Mucosa of descending colon (tissue), 3 donors: ENCODE data around the gene AACS. TPM values are rescaled to one million over a fixed set of nuclear protein-coding genes. Genes with fewer than 3 reads are reported as not detected.
"Not testable (repeated sequence)": the region's sequence is repeated elsewhere in the genome, so short reads cannot be mapped to it uniquely, and the experiment has no call there.

Experiments
- ATAC-seq: fragments of 200-7000 bp; cut with Tn5 transposase; one replicate; pipeline ENCODE4 v1.9.1; 2020; ENCODE audit warnings: mild to moderate bottlenecking, moderate library complexity
- DNase-seq, 3 donors: peaks; one replicate each; pipeline ENCODE4 v3.0.0-alpha.2; 2020
- H3K36me3 ChIP-seq: fragments of 200-600 bp; one replicate; pipeline ENCODE4 v1.8.0; 2021; ENCODE audit warnings: low read depth, mild to moderate bottlenecking
- H3K4me1 ChIP-seq: fragments of 200-600 bp; one replicate; pipeline ENCODE4 v1.8.0; 2021; ENCODE audit warnings: low read depth, mild to moderate bottlenecking
- H3K4me3 ChIP-seq: fragments of 200-600 bp; one replicate; pipeline ENCODE4 v1.8.0; 2021; ENCODE audit warnings: mild to moderate bottlenecking
- H3K9me3 ChIP-seq: fragments of 200-600 bp; one replicate; pipeline ENCODE4 v1.8.0; 2021; ENCODE audit warnings: mild to moderate bottlenecking
- intact Hi-C, 2 donors: fragments of 100-400 bp; cut with DNase I in 1 of 2; cut with micrococcal nuclease in 1 of 2; formaldehyde crosslinking; loops; one replicate each; pipeline versions ENCODE4 v1.11.0 to v1.11.1; 2022; cut with DNase I, micrococcal nuclease
- total RNA-seq, 3 donors: library from RNA; stranded (reverse); fragmentation: NEBNext Ultra II Directional in 2 of 3; extraction: Animal tissue kit (Norgen Biotek cat#: 25700) in 2 of 3; gene quantifications; one replicate each; pipeline versions ENCODE4 v1.2.1 to v1.2.4, GENCODE V29; 2021 to 2023
- TF ChIP-seq, protein P1 (sequence below): fragments of 200-600 bp; IDR thresholded peaks from one replicate; pipeline ENCODE4 v1.8.0; 2022; ENCODE audit warnings: antibody characterized with exemption, mild to moderate bottlenecking
- donor health status: DM: no; HTN: no; CAD: no; lungs with moderate emphysema.
- donor health status: DM: no; HTN: no; CAD: no.
- donor health status: DM: no; HTN: yes; CAD: no.

AACS gene
- total RNA-seq, 3 donors from 2014 or later: 29.0 to 58.4 (median 39.0) TPM

GRCh38 chr12:125076103-125076502 is 10.9 kb downstream of the AACS start:
- intact Hi-C loops: no loop called here
- Histone ChIP-seq H3K36me3 (no peaks in the 10 kb centered on the region), H3K4me1 (no peaks in the 10 kb centered on the region), H3K9me3 (no peaks in the 10 kb centered on the region), H3K4me3 (no peak overlapping the region)
- ATAC-seq (peak; percentile 80), DNase-seq (no peak)
- TF ChIP-seq, protein P1, sequence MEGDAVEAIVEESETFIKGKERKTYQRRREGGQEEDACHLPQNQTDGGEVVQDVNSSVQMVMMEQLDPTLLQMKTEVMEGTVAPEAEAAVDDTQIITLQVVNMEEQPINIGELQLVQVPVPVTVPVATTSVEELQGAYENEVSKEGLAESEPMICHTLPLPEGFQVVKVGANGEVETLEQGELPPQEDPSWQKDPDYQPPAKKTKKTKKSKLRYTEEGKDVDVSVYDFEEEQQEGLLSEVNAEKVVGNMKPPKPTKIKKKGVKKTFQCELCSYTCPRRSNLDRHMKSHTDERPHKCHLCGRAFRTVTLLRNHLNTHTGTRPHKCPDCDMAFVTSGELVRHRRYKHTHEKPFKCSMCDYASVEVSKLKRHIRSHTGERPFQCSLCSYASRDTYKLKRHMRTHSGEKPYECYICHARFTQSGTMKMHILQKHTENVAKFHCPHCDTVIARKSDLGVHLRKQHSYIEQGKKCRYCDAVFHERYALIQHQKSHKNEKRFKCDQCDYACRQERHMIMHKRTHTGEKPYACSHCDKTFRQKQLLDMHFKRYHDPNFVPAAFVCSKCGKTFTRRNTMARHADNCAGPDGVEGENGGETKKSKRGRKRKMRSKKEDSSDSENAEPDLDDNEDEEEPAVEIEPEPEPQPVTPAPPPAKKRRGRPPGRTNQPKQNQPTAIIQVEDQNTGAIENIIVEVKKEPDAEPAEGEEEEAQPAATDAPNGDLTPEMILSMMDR: no peak

DNA sequence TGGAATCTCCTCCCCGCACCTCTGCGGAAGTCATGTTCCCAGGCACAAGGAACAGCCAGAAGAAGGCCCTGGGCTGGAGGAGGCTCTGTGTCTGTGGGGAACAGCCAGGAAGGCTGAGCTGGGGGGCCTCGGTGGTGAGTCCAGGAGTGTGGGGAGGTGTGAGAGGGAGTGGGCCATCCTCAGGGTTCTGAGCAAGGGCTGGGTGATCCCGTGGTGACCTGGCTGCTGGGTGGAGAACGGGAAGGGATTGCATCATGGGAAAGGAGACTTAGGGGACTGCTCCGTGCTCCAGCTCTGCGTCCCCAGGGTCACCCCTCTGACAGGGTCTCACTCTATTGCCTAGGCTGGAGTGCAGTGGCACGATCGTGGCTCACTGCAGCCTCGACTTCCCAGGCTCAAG is 13.8 kb downstream of the AACS start:
- no peaks in the 10 kb centered on the region for H3K9me3 ChIP-seq
- ATAC-seq (no peak), DNase-seq (no peak)
- intact Hi-C loops: no loop called here
- no peak overlapping the region for H3K4me3 ChIP-seq
- TF ChIP-seq, protein P1: no peak
- H3K4me1 ChIP-seq: no peaks in the 10 kb centered on the region
- H3K36me3 ChIP-seq: no peaks in the 10 kb centered on the region

- intact Hi-C loops: no loop called here
These were observed 14.7 kb downstream of the AACS start for GRCh38 chr12:125079648-125080645.

GRCh38 chr12:125081427-125081826 is 16.2 kb downstream of the AACS start:
- Histone ChIP-seq H3K36me3 (no peaks in the 10 kb centered on the region), H3K4me1 (no peaks in the 10 kb centered on the region), H3K4me3 (no peak overlapping the region), H3K9me3 (no peaks in the 10 kb centered on the region)
- TF ChIP-seq, protein P1: no peak
- intact Hi-C loops: no loop called here
- DNase-seq: no peak
- no peak for ATAC-seq

More at GRCh38 chr12:125079648-125080645, 14.7 kb downstream of the AACS start:
- Histone ChIP-seq H3K4me1 (no peaks in the 10 kb centered on the region), H3K9me3 (no peaks in the 10 kb centered on the region), H3K4me3 (no peak overlapping the region), H3K36me3 (no peaks in the 10 kb centered on the region)
- ATAC-seq (no peak), DNase-seq (no peak)
- TF ChIP-seq, protein P1: no peak

GRCh38 chr12:125083072-125083471 is 17.8 kb downstream of the AACS start:
- no peaks in the 10 kb centered on the region for H3K9me3 ChIP-seq
- TF ChIP-seq, protein P1: no peak
- no peaks in the 10 kb centered on the region for H3K4me1 ChIP-seq
- no peaks in the 10 kb centered on the region for H3K36me3 ChIP-seq
- DNase-seq (peak in 1 of 3 donors; percentile 15), ATAC-seq (no peak)
- intact Hi-C loops: no loop called here
- no peak overlapping the region for H3K4me3 ChIP-seq

DNA sequence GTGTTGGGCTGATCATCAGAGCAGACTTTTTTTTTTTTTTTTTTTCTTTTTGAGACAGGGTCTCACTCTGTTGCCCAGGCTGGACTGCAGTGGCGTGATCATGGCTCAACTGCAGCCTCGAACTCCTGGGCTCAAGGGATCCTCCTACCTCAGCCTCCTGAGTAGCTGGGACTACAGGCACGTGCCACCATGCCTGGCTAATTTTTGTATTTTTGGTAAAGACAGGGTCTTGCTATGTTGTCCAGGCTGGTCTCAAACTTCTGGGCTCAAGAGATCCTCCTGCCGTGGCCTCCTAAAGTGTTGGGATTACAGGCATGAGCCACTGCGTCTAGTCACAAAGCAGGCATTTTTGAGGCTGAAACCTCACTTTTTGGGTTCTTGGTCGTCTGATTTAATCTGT is 23.0 kb downstream of the AACS start:
- not testable (repeated sequence) for H3K36me3 ChIP-seq

More for the DNA sequence above, 23.0 kb downstream of the AACS start:
- intact Hi-C loops, H3K4me3 ChIP-seq, H3K9me3 ChIP-seq, ATAC-seq, DNase-seq: not testable (repeated sequence)
- H3K4me1 ChIP-seq: peaks cover 12% of the 10 kb centered on the region
